HG02852 (cell line): ENCODE results near the gene CMIP.

Source experiments
- ATAC-seq: cut with Tn5 transposase; IDR thresholded peaks from one replicate; pipeline ENCODE4 v1.9.1; 2021; ENCODE audit warnings: mild to moderate bottlenecking, moderate library complexity; ENCODE audit not compliant: unreplicated experiment

Gene CMIP

DNA sequence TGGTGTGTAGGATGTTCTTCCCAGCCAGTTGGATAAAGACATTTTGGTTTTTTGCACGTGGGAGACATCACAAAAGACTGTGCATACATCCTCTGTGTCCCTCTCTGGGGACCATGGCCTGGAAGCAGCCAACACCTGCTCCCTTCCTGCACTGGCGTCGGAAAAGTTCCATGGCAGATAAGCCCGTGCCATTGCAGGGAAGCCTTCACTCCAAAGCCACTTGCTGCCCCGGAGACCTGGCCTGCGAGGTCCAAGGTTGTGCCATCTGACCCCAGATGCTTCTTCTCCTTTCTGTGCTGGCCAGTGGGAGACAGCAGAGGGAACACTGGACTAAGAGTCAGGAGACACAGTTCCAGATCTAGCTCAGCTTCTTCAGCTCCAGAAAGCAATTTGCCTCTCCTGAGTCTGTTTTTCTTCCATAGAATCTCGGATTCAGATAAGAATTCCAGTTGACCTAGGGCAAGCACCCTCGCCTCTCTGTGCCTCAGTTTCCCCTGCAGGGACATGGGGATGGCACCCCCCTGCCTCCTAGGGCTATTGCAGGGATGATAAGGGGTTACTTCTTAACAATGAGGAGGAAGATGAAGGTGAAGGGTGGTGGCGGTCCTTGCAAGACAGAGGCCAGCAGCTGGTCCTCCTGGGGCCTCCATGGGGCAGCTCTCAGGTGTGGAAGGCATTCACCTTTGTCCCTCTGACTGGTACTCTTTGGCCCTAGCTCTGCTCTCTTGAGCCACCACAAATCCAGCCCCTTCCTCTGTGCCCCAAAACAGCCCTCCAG is 134.2 kb downstream of the CMIP start:
- ATAC-seq, result no peak

GRCh38 chr16:81581107-81581506 is 136.5 kb downstream of the CMIP start:
- no peak for ATAC-seq

- ATAC-seq, result no peak
These were observed 138.2 kb downstream of the CMIP start for GRCh38 chr16:81582655-81583441.

- ATAC-seq, result no peak
These were observed 139.5 kb downstream of the CMIP start for GRCh38 chr16:81583893-81584631.

GRCh38 chr16:81585785-81586184 is 141.2 kb downstream of the CMIP start:
- ATAC-seq, result no peak

GRCh38 chr16:81586417-81586816 is 141.8 kb downstream of the CMIP start:
- ATAC-seq, result no peak

GRCh38 chr16:81586977-81587625 is 142.5 kb downstream of the CMIP start:
- no peak for ATAC-seq

GRCh38 chr16:81587626-81588160 is 143.1 kb downstream of the CMIP start:
- ATAC-seq, result no peak

GRCh38 chr16:81588326-81589081 is 143.9 kb downstream of the CMIP start:
- ATAC-seq, result no peak

DNA sequence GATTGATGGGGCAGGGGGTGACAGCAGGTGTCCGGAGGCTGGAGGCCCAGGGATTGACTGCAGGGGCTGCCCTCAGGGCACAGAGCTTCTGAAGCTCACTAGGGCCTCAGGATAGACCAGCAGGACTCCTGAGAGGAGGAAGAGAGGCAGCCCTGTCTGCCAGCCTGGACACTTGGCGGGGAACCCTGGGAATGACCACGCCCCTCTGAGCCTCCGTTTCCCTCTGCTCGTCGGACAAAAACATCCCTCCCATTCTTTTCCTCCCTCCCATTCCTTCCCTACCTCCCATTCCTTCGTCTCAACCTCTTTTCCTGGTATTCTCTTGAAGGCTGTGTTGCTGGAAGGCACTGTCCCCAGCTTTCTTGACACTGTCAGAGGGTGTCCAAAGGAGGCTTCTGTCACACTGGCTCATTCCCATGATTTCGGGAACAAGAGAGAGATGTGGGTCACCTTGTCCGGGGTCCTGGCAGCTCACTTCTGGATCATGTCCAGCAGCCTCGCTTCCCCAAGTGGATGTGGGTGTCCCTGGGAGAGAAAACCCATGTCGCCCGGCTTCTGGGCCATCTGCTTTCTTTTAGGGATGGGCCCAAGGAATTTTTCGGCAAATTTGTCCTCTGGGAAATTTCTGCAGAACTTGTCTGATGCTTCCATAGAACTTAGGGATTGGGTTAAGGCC is 145.5 kb downstream of the CMIP start:
- ATAC-seq, result no peak

DNA sequence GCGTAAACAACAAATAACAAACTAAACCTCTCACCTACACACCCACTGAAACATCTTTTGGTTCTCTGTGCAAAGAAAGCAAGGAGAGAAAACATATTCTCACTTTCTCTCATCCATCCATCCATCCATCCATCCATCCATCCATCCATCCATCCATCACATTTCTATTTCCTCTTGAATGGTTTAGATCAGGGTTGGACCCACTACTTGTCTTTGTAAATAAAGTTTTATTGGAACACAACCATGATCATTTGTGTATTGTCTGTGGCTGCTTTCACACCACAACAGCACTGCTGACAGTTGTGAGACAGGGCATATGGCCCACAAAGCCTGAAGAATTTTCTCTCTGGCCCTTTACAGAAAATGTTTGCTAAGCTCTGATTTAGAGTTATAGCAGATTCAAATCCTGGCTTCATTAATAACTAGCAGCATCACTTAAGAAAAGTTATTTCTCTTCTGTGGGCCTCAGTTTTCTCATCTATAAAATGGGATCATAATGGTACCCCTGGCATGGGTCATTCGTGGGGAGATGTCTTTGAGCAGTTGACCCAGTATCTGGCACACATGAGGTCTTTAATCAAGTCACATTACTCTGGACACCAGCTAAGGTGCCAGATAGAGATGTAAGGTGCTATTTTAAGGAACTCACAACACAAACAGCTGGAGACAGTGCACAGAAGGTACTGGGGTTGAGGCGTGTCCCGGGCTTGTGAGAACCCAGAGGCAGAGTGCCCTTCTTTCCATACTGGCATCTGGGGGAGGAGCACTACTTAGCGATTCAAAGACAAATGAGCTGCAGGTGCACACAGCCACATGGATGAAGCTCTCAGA is 146.3 kb downstream of the CMIP start:
- no peak for ATAC-seq

DNA sequence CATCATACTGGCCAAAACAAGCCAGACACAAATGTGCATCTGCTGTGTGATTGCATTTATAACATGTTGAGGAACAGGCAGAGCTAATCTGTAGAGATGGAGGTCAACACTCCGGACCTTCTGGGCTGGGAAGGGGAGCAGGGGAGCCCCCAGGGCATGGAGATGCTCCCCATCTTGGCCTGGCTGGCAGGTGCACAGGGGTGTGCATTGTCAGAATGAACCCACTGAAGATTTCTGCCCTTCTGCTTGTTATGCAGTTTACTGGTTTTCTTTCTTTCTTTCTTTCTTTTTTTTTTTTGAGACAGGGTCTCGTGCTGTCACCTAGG is 146.9 kb downstream of the CMIP start:
- ATAC-seq, result no peak

DNA sequence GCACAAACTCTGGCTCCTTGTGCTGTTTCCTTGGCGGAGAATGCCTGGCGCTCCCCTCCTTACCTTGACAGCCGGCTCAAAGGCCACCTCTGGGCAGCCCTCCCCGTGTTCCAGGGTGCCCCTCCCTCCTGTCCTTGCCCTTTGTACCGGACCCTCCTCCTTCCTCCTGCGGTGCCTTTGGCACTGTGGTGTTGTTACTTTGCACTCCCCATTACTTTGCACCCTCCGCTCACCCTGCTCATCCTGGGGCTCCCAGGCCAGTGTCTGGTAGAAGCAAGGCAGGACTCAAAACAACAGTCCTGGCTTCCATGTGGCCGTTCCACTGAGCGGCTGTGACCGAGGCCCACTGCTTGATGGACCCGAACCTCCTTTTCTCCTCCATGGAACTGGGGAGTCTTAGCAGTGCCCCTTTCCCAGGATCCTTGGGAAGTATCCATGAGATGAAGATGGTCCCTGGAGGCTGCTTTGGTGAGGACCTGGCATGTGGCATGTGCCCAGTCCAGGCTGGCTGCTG is 147.8 kb downstream of the CMIP start:
- ATAC-seq, result no peak

GRCh38 chr16:81593481-81593880 is 148.9 kb downstream of the CMIP start:
- no peak for ATAC-seq

GRCh38 chr16:81595629-81596292 is 151.2 kb downstream of the CMIP start:
- ATAC-seq, result no peak

DNA sequence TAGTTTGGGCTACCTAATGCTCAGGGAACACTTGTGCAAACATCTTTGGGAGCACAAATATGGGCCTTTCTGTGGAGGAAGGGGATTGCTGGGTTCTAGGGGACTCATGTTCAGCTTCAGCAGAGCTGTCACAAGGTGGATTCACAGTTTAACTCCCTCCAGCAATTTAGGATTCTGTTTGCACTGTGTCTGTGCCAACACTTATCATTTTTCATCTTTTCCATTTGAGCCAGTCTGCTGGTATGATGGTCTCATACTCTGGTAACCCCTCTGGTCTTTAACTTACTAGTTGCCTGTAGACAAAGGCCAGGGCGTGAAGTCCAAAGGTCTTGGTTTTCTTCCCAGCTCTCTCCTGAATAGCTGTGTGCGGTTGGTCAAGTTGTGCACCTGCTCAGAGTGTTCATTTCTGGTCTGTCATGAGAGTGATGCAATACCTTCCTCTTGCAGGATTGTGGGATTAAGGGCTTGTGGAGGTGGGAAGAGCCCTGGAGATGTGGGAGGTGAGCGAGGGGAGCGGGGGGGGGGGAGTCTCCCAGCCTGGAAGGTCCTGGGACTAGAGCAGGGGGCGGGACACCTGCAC is 152.6 kb downstream of the CMIP start:
- no peak for ATAC-seq

GRCh38 chr16:81598083-81598482 is 153.5 kb downstream of the CMIP start:
- no peak for ATAC-seq
